Measurements from ENCODE around the gene CBR3. TPM values are rescaled to one million over a fixed set of nuclear protein-coding genes. Genes with fewer than 3 reads are reported as not detected.

Gene CBR3
- total and polyA plus RNA-seq, 5 donors from 2014 or later, result 1.8 to 13.2 (median 10.1) TPM

GRCh38 chr21:36179145-36179544 lies 44.3 kb downstream of the CBR3 start:
- H3K4me3 ChIP-seq (ENCODE audit: low read depth, low read length), result no peak overlapping the region
- DNase-seq, result no peak
- H3K4me1 ChIP-seq (ENCODE audit: control insufficient read depth, insufficient read depth, low read length, poor library complexity, severe bottlenecking), result peaks cover 10% of the 10 kb centered on the region
- Mint-ChIP-seq H3K36me3 (peaks cover 30% of the 10 kb centered on the region), H3K4me1 (peaks cover 2 to 20% (median 12%) of the 10 kb centered on the region in 4 donors), H3K27me3 (no peaks in the 10 kb centered on the region), H3K4me3 (no peak overlapping the region), H3K27ac (peak overlapping the region in 1 of 3 donors; percentile 2), H3K9me3 (no peaks in the 10 kb centered on the region)
- H3K9me3 ChIP-seq (ENCODE audit: control insufficient read depth in 2 of 2, low read length in 2 of 2), result no peaks in the 10 kb centered on the region
- no peak overlapping the region for H3K27ac ChIP-seq (ENCODE audit: insufficient read depth, low read length, poor library complexity, severe bottlenecking)
- no peaks in the 10 kb centered on the region for H3K36me3 ChIP-seq (ENCODE audit: control insufficient read depth, insufficient read depth, low read length)
- H3K27me3 ChIP-seq (ENCODE audit: control insufficient read depth, insufficient read depth, low read length), result no peaks in the 10 kb centered on the region
- ATAC-seq (ENCODE audit: low read depth in 2 of 2), result no peak

GRCh38 chr21:36180963-36181362 lies 46.1 kb downstream of the CBR3 start:
- Mint-ChIP-seq H3K4me3 (no peak overlapping the region), H3K4me1 (peaks cover 2 to 9% (median 7%) of the 10 kb centered on the region in 4 donors), H3K9me3 (no peaks in the 10 kb centered on the region), H3K27me3 (no peaks in the 10 kb centered on the region), H3K27ac (no peak overlapping the region), H3K36me3 (peaks cover 32% of the 10 kb centered on the region)
- DNase-seq (no peak), ATAC-seq (ENCODE audit: low read depth in 2 of 2) (no peak)
- Histone ChIP-seq H3K36me3 (ENCODE audit: control insufficient read depth, insufficient read depth, low read length) (peaks cover 7% of the 10 kb centered on the region), H3K27me3 (ENCODE audit: control insufficient read depth, insufficient read depth, low read length) (no peaks in the 10 kb centered on the region), H3K4me3 (ENCODE audit: low read depth, low read length) (no peak overlapping the region), H3K27ac (ENCODE audit: insufficient read depth, low read length, poor library complexity, severe bottlenecking) (no peak overlapping the region), H3K4me1 (ENCODE audit: control insufficient read depth, insufficient read depth, low read length, poor library complexity, severe bottlenecking) (peaks cover 2% of the 10 kb centered on the region), H3K9me3 (ENCODE audit: control insufficient read depth in 2 of 2, low read length in 2 of 2) (no peaks in the 10 kb centered on the region)

- Mint-ChIP-seq H3K36me3 (peaks cover 33% of the 10 kb centered on the region), H3K27me3 (no peaks in the 10 kb centered on the region), H3K4me1 (peaks cover 6 to 10% (median 7%) of the 10 kb centered on the region in 4 donors), H3K9me3 (no peaks in the 10 kb centered on the region), H3K27ac (no peak overlapping the region), H3K4me3 (no peak overlapping the region)
- Histone ChIP-seq H3K27ac (ENCODE audit: insufficient read depth, low read length, poor library complexity, severe bottlenecking) (no peak overlapping the region), H3K27me3 (ENCODE audit: control insufficient read depth, insufficient read depth, low read length) (no peaks in the 10 kb centered on the region), H3K36me3 (ENCODE audit: control insufficient read depth, insufficient read depth, low read length) (peaks cover 10% of the 10 kb centered on the region), H3K4me3 (ENCODE audit: low read depth, low read length) (no peak overlapping the region), H3K4me1 (ENCODE audit: control insufficient read depth, insufficient read depth, low read length, poor library complexity, severe bottlenecking) (no peaks in the 10 kb centered on the region), H3K9me3 (ENCODE audit: control insufficient read depth in 2 of 2, low read length in 2 of 2) (no peaks in the 10 kb centered on the region)
- DNase-seq (no peak), ATAC-seq (ENCODE audit: low read depth in 2 of 2) (no peak)
Observed at GRCh38 chr21:36183144-36183795, 48.4 kb downstream of the CBR3 start.

GRCh38 chr21:36184545-36184944 lies 49.7 kb downstream of the CBR3 start:
- DNase-seq, result no peak
- no peak for ATAC-seq (ENCODE audit: low read depth in 2 of 2)
- peaks cover 29% of the 10 kb centered on the region for H3K36me3 Mint-ChIP-seq
- no peaks in the 10 kb centered on the region for H3K27me3 ChIP-seq (ENCODE audit: control insufficient read depth, insufficient read depth, low read length)
- H3K9me3 ChIP-seq (ENCODE audit: control insufficient read depth in 2 of 2, low read length in 2 of 2), result no peaks in the 10 kb centered on the region
- H3K27ac ChIP-seq (ENCODE audit: insufficient read depth, low read length, poor library complexity, severe bottlenecking), result no peak overlapping the region
- H3K9me3 Mint-ChIP-seq, result no peaks in the 10 kb centered on the region
- H3K27me3 Mint-ChIP-seq, result no peaks in the 10 kb centered on the region
- H3K4me1 ChIP-seq (ENCODE audit: control insufficient read depth, insufficient read depth, low read length, poor library complexity, severe bottlenecking), result peaks cover 3% of the 10 kb centered on the region
- H3K4me3 Mint-ChIP-seq, result no peak overlapping the region
- no peak overlapping the region for H3K4me3 ChIP-seq (ENCODE audit: low read depth, low read length)
- no peak overlapping the region for H3K27ac Mint-ChIP-seq
- peaks cover 10% of the 10 kb centered on the region for H3K36me3 ChIP-seq (ENCODE audit: control insufficient read depth, insufficient read depth, low read length)
- H3K4me1 Mint-ChIP-seq, result peaks cover 0 to 14% (median 10%) of the 10 kb centered on the region in 4 donors

GRCh38 chr21:36185523-36185922 lies 50.6 kb downstream of the CBR3 start:
- peaks cover 3% of the 10 kb centered on the region for H3K4me1 ChIP-seq (ENCODE audit: control insufficient read depth, insufficient read depth, low read length, poor library complexity, severe bottlenecking)
- peak overlapping the region in 1 of 3 donors; percentile 31 for H3K27ac Mint-ChIP-seq
- no peak overlapping the region for H3K27ac ChIP-seq (ENCODE audit: insufficient read depth, low read length, poor library complexity, severe bottlenecking)
- H3K36me3 ChIP-seq (ENCODE audit: control insufficient read depth, insufficient read depth, low read length), result peaks cover 10% of the 10 kb centered on the region
- H3K27me3 Mint-ChIP-seq, result no peaks in the 10 kb centered on the region
- no peaks in the 10 kb centered on the region for H3K9me3 ChIP-seq (ENCODE audit: control insufficient read depth in 2 of 2, low read length in 2 of 2)
- H3K27me3 ChIP-seq (ENCODE audit: control insufficient read depth, insufficient read depth, low read length), result no peaks in the 10 kb centered on the region
- no peak for ATAC-seq (ENCODE audit: low read depth in 2 of 2)
- H3K4me3 ChIP-seq (ENCODE audit: low read depth, low read length), result no peak overlapping the region
- no peak overlapping the region for H3K4me3 Mint-ChIP-seq
- no peaks in the 10 kb centered on the region for H3K9me3 Mint-ChIP-seq
- peaks cover 0 to 14% (median 10%) of the 10 kb centered on the region in 4 donors for H3K4me1 Mint-ChIP-seq
- DNase-seq, result no peak
- peaks cover 30% of the 10 kb centered on the region for H3K36me3 Mint-ChIP-seq

- Mint-ChIP-seq H3K4me3 (no peak overlapping the region), H3K27ac (no peak overlapping the region), H3K4me1 (peaks cover 0 to 14% (median 12%) of the 10 kb centered on the region in 4 donors), H3K9me3 (no peaks in the 10 kb centered on the region), H3K36me3 (peaks cover 35% of the 10 kb centered on the region), H3K27me3 (no peaks in the 10 kb centered on the region)
- Histone ChIP-seq H3K27me3 (ENCODE audit: control insufficient read depth, insufficient read depth, low read length) (no peaks in the 10 kb centered on the region), H3K4me3 (ENCODE audit: low read depth, low read length) (no peak overlapping the region), H3K36me3 (ENCODE audit: control insufficient read depth, insufficient read depth, low read length) (peaks cover 10% of the 10 kb centered on the region), H3K27ac (ENCODE audit: insufficient read depth, low read length, poor library complexity, severe bottlenecking) (no peak overlapping the region), H3K9me3 (ENCODE audit: control insufficient read depth in 2 of 2, low read length in 2 of 2) (no peaks in the 10 kb centered on the region), H3K4me1 (ENCODE audit: control insufficient read depth, insufficient read depth, low read length, poor library complexity, severe bottlenecking) (peaks cover 3% of the 10 kb centered on the region)
- no peak for ATAC-seq (ENCODE audit: low read depth in 2 of 2)
- DNase-seq, result no peak
Observed at GRCh38 chr21:36186081-36186480, 51.2 kb downstream of the CBR3 start.

GRCh38 chr21:36186506-36187399 lies 51.9 kb downstream of the CBR3 start:
- ATAC-seq (ENCODE audit: low read depth in 2 of 2) (no peak), DNase-seq (no peak)
- H3K4me3 Mint-ChIP-seq, result no peak overlapping the region
- peaks cover 10% of the 10 kb centered on the region for H3K36me3 ChIP-seq (ENCODE audit: control insufficient read depth, insufficient read depth, low read length)
- H3K27me3 Mint-ChIP-seq, result no peaks in the 10 kb centered on the region
- no peak overlapping the region for H3K27ac ChIP-seq (ENCODE audit: insufficient read depth, low read length, poor library complexity, severe bottlenecking)
- no peaks in the 10 kb centered on the region for H3K9me3 Mint-ChIP-seq
- H3K4me3 ChIP-seq (ENCODE audit: low read depth, low read length), result no peak overlapping the region
- no peaks in the 10 kb centered on the region for H3K27me3 ChIP-seq (ENCODE audit: control insufficient read depth, insufficient read depth, low read length)
- peaks cover 0 to 14% (median 12%) of the 10 kb centered on the region in 4 donors for H3K4me1 Mint-ChIP-seq
- H3K27ac Mint-ChIP-seq, result no peak overlapping the region
- peaks cover 32% of the 10 kb centered on the region for H3K36me3 Mint-ChIP-seq
- H3K9me3 ChIP-seq (ENCODE audit: control insufficient read depth in 2 of 2, low read length in 2 of 2), result no peaks in the 10 kb centered on the region
- H3K4me1 ChIP-seq (ENCODE audit: control insufficient read depth, insufficient read depth, low read length, poor library complexity, severe bottlenecking), result peaks cover 3% of the 10 kb centered on the region
